Astrocyte (in vitro differentiated cells and primary cell): ENCODE measurements around the gene SLC25A30. TPM values are rescaled to one million over a fixed set of nuclear protein-coding genes. Genes with fewer than 3 reads are reported as not detected.

Experiments used
- DNase-seq: peaks from one replicate; pipeline ENCODE4 v3.0.0-alpha.2; 2010; ENCODE audit warnings: low read depth
- FAIRE-seq: peaks from 2 replicates; lab custom pipeline; 2011; peaks lifted over from hg19 to GRCh38; lab: Jason Lieb, UNC
- H2AFZ ChIP-seq: 2 replicates; pipeline ENCODE4 v1.6.0; 2012; ENCODE audit warnings: low read depth, low read length, inconsistent platforms
- H3K27ac ChIP-seq: 2 replicates; pipeline ENCODE4 v1.5.1; 2011; ENCODE audit warnings: low read depth, low read length, inconsistent platforms
- H3K27me3 ChIP-seq: 2 replicates; pipeline ENCODE4 v1.6.0; 2011; ENCODE audit warnings: low read length, inconsistent platforms; ENCODE audit not compliant: insufficient read depth
- H3K36me3 ChIP-seq: 2 replicates; pipeline ENCODE4 v1.5.1; 2011; ENCODE audit warnings: low read length, inconsistent platforms; ENCODE audit not compliant: insufficient read depth
- H3K4me1 ChIP-seq: 2 replicates; pipeline ENCODE4 v1.5.1; 2011; ENCODE audit warnings: low read length, inconsistent platforms; ENCODE audit not compliant: insufficient read depth
- H3K4me2 ChIP-seq: 2 replicates; pipeline ENCODE4 v1.6.0; 2012; ENCODE audit warnings: low read length, inconsistent platforms
- H3K4me3 ChIP-seq: 2 replicates; pipeline ENCODE4 v1.5.1; 2011; ENCODE audit warnings: low read depth, mild to moderate bottlenecking, low read length, inconsistent platforms; ENCODE audit not compliant: insufficient read depth
- H3K79me2 ChIP-seq: 2 replicates; pipeline ENCODE4 v1.6.0; 2012; ENCODE audit warnings: mild to moderate bottlenecking, low read length, inconsistent platforms; ENCODE audit not compliant: insufficient read depth
- H3K9ac ChIP-seq: 2 replicates; pipeline ENCODE4 v1.6.0; 2012; ENCODE audit warnings: mild to moderate bottlenecking, low read length, inconsistent platforms
- H3K9me3 ChIP-seq: 2 replicates; pipeline ENCODE4 v1.5.1; 2012; ENCODE audit warnings: low read depth, mild to moderate bottlenecking, low read length, inconsistent platforms; ENCODE audit not compliant: insufficient read depth
- H4K20me1 ChIP-seq: 2 replicates; pipeline ENCODE4 v1.6.0; 2012; ENCODE audit warnings: low read length, inconsistent platforms; ENCODE audit not compliant: insufficient read depth
- H3K27ac Mint-ChIP-seq: one replicate; pipeline ENCODE4 v1.8.0; 2021; ENCODE audit warnings: mild to moderate bottlenecking, mixed read lengths; ENCODE audit not compliant: unreplicated experiment
- H3K27me3 Mint-ChIP-seq: one replicate; pipeline ENCODE4 v1.8.0; 2021; ENCODE audit warnings: low read depth, mixed read lengths; ENCODE audit not compliant: unreplicated experiment
- H3K36me3 Mint-ChIP-seq: one replicate; pipeline ENCODE4 v1.8.0; 2021; ENCODE audit warnings: low read depth, mixed read lengths; ENCODE audit not compliant: unreplicated experiment
- H3K4me1 Mint-ChIP-seq: one replicate; pipeline ENCODE4 v1.8.0; 2021; ENCODE audit warnings: low read depth, mixed read lengths; ENCODE audit not compliant: unreplicated experiment
- H3K4me3 Mint-ChIP-seq: one replicate; pipeline ENCODE4 v1.8.0; 2021; ENCODE audit warnings: mild to moderate bottlenecking, moderate library complexity, mixed read lengths; ENCODE audit not compliant: unreplicated experiment
- H3K9me3 Mint-ChIP-seq: one replicate; pipeline ENCODE4 v1.8.0; 2021; ENCODE audit warnings: mild to moderate bottlenecking, mixed read lengths; ENCODE audit not compliant: unreplicated experiment
- CTCF ChIP-seq: IDR thresholded peaks from 2 replicates; pipeline ENCODE4 v1.5.1; 2011; ENCODE audit warnings: low read depth, mild to moderate bottlenecking, inconsistent platforms, low read length, moderate library complexity; ENCODE audit not compliant: insufficient read depth
- EZH2 ChIP-seq: IDR thresholded peaks from 2 replicates; pipeline ENCODE4 v1.6.1; 2012; ENCODE audit warnings: mild to moderate bottlenecking, low read length, inconsistent platforms; ENCODE audit not compliant: insufficient read depth
- total RNA-seq: library from RNA; stranded (reverse); gene quantifications from 2 replicates; pipeline ENCODE4 v1.2.1, GENCODE V29; 2021

SLC25A30 gene
- total RNA-seq, 1 donor from 2014 or later: 14.3 TPM

DNA sequence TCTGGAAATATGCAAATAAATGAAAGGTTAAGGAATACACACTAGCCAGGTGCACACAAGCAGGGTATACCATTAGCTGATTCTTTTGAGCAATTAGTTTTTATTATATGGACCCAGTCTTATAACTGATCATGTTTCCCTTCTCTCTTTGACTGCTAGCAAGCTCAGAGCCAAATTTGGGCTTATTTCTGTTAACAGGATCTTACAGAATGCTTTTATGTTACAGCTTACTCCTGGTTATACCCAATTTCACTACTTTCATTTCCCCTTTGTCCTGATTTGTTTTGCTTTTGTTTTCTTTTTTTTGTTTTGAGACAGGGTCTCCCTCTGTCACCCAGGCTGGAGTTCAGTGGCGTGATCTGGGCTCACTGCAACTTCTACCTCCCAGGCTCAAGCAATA, 64.3 kb downstream of the SLC25A30 start:
- H3K4me3 ChIP-seq: no peak overlapping the region
- no peak overlapping the region for H3K4me3 Mint-ChIP-seq
- H3K4me1 Mint-ChIP-seq: peaks cover 3% of the 10 kb centered on the region
- H3K9me3 ChIP-seq: no peaks in the 10 kb centered on the region
- no peaks in the 10 kb centered on the region for H3K4me1 ChIP-seq
- FAIRE-seq (no peak), DNase-seq (no peak)
- peaks cover 9% of the 10 kb centered on the region for H4K20me1 ChIP-seq
- H3K9me3 Mint-ChIP-seq: no peaks in the 10 kb centered on the region
- no peak overlapping the region for H2AFZ ChIP-seq
- H3K4me2 ChIP-seq: no peak overlapping the region
- TF ChIP-seq EZH2: no peak
- TF ChIP-seq CTCF: no peak
- no peaks in the 10 kb centered on the region for H3K79me2 ChIP-seq
- no peak overlapping the region for H3K27ac ChIP-seq
- H3K27ac Mint-ChIP-seq: no peak overlapping the region
- no peak overlapping the region for H3K9ac ChIP-seq
- H3K27me3 ChIP-seq: no peaks in the 10 kb centered on the region
- no peaks in the 10 kb centered on the region for H3K27me3 Mint-ChIP-seq
- peaks cover 15% of the 10 kb centered on the region for H3K36me3 ChIP-seq
- H3K36me3 Mint-ChIP-seq: peaks cover 19% of the 10 kb centered on the region

DNA sequence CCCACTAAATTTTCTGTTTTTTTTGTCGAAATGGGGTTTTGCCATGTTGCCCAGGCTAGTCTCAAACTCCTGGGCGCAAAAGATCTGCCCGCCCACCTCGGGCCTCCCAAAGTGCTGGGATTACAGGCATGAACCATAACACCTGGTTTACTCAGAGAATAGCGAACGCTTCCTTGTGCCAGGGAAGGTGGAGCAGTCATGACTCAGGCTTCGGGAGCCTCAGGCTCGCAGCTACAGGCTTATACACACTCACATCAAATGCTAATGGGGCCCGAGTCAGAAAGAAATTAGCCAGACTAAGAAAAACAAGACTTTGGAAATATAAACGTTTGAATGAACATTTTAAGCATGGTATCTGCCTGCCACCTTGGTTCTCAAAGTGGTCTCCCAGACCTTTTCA, 66.1 kb downstream of the SLC25A30 start:
- FAIRE-seq (no peak), DNase-seq (peak; percentile 69)
- no peaks in the 10 kb centered on the region for H3K9me3 Mint-ChIP-seq
- H3K4me3 Mint-ChIP-seq: no peak overlapping the region
- Histone ChIP-seq H3K36me3 (peaks cover 16% of the 10 kb centered on the region), H3K9ac (no peak overlapping the region), H3K4me2 (no peak overlapping the region), H3K79me2 (no peaks in the 10 kb centered on the region), H3K4me3 (no peak overlapping the region), H3K4me1 (no peaks in the 10 kb centered on the region), H4K20me1 (peaks cover 10% of the 10 kb centered on the region), H3K27me3 (no peaks in the 10 kb centered on the region), H3K9me3 (no peaks in the 10 kb centered on the region), H3K27ac (no peak overlapping the region), H2AFZ (no peak overlapping the region)
- H3K27me3 Mint-ChIP-seq: no peaks in the 10 kb centered on the region
- TF ChIP-seq EZH2 (no peak), CTCF (no peak)
- peak overlapping the region; percentile 34 for H3K27ac Mint-ChIP-seq
- peaks cover 3% of the 10 kb centered on the region for H3K4me1 Mint-ChIP-seq
- H3K36me3 Mint-ChIP-seq: peaks cover 16% of the 10 kb centered on the region

- Mint-ChIP-seq H3K27me3 (no peaks in the 10 kb centered on the region), H3K27ac (peak overlapping the region; percentile 81), H3K4me3 (no peak overlapping the region), H3K4me1 (peaks cover 3% of the 10 kb centered on the region), H3K9me3 (no peaks in the 10 kb centered on the region), H3K36me3 (peaks cover 8% of the 10 kb centered on the region)
- Histone ChIP-seq H3K4me3 (no peak overlapping the region), H3K4me2 (no peak overlapping the region), H3K36me3 (peaks cover 18% of the 10 kb centered on the region), H4K20me1 (peaks cover 10% of the 10 kb centered on the region), H3K9ac (no peak overlapping the region), H3K79me2 (no peaks in the 10 kb centered on the region), H3K27me3 (no peaks in the 10 kb centered on the region), H3K27ac (no peak overlapping the region), H2AFZ (no peak overlapping the region), H3K9me3 (no peaks in the 10 kb centered on the region), H3K4me1 (no peaks in the 10 kb centered on the region)
- no peak for DNase-seq
- TF ChIP-seq EZH2 (no peak), CTCF (no peak)
- no peak for FAIRE-seq
Observed at GRCh38 chr13:45350152-45350551, 68.0 kb downstream of the SLC25A30 start.
